K562 (cell line): ENCODE results near the gene RARG. TPM values are rescaled to one million over a fixed set of nuclear protein-coding genes. Genes with fewer than 3 reads are reported as not detected.

ENCODE experiments used
- BMI1 ChIP-seq: fragments of 150-350 bp; IDR thresholded peaks from 2 replicates; pipeline ENCODE4 v1.6.1; 2014; ENCODE audit warnings: low read length
- CREB1 ChIP-seq, 2 experiments: sonication (generic) in 1 of 2; formaldehyde crosslinking in 1 of 2; IDR thresholded peaks; 2 replicates each; pipeline versions ENCODE4 v1.6.1 to v1.8.0; 2012 to 2022; ENCODE audit warnings: inconsistent platforms in 1 of 2, mild to moderate bottlenecking in 1 of 2, missing genetic modification reagents in 1 of 2, moderate library complexity in 1 of 2
- ETV1 ChIP-seq: fragments of 450-650 bp; conservative IDR thresholded peaks from 2 replicates; pipeline ENCODE4 v1.6.1; 2016; ENCODE audit warnings: missing genetic modification characterization, control low read depth, low read depth, missing compliant biosample characterization
- FOS ChIP-seq: IDR thresholded peaks from 3 replicates; pipeline ENCODE4 v1.6.1; 2011; ENCODE audit not compliant: insufficient read length; ENCODE audit errors: extremely low read depth
- LARP7 ChIP-seq: fragments of 450-650 bp; IDR thresholded peaks from 2 replicates; pipeline ENCODE4 v1.6.1; 2016
- MBD1 ChIP-seq: fragments of 250-450 bp; sonication (Bioruptor Pico); IDR thresholded peaks from 2 replicates; pipeline ENCODE4 v1.8.0; 2022; ENCODE audit warnings: inconsistent platforms
- NR2C1 ChIP-seq, 2 experiments: fragments of 450-650 bp; IDR thresholded peaks; 2 replicates each; pipeline ENCODE4 v1.6.1; 2017; ENCODE audit warnings: mild to moderate bottlenecking in 2 of 2, antibody characterized with exemption in 1 of 2, inconsistent platforms in 1 of 2, missing compliant biosample characterization in 1 of 2, missing genetic modification characterization in 1 of 2
- NR3C1 ChIP-seq: sonication (generic); formaldehyde crosslinking; IDR thresholded peaks from 2 replicates; pipeline ENCODE4 v1.8.1; 2022; ENCODE audit warnings: missing genetic modification reagents
- PHF8 ChIP-seq: fragments of 200-600 bp; sonication (generic); IDR thresholded peaks from 2 replicates; pipeline ENCODE4 v1.6.1; 2012; ENCODE audit warnings: mixed run types, mild to moderate bottlenecking, inconsistent platforms, low read length, moderate library complexity, borderline replicate concordance
- POLR2G ChIP-seq: fragments of 200-400 bp; formaldehyde crosslinking; IDR thresholded peaks from 2 replicates; pipeline ENCODE4 v1.6.1; 2017; ENCODE audit warnings: low read depth, mild to moderate bottlenecking, antibody characterized with exemption, low read length, moderate library complexity
- SMAD3 ChIP-seq: fragments of 450-650 bp; formaldehyde crosslinking; conservative IDR thresholded peaks from 2 replicates; pipeline ENCODE4 v1.4.0; 2020; ENCODE audit warnings: mild to moderate bottlenecking
- ZBTB33 ChIP-seq: sonication (generic); formaldehyde crosslinking; IDR thresholded peaks from 2 replicates; pipeline ENCODE4 v1.8.1; 2023; ENCODE audit warnings: mild to moderate bottlenecking, missing genetic modification reagents
- ZC3H11A ChIP-seq: IDR thresholded peaks from 2 replicates; pipeline ENCODE4 v1.6.1; 2012; ENCODE audit warnings: low read depth, low read length, improper control_type of control experiment
- ZFP36 ChIP-seq: fragments of 150-350 bp; IDR thresholded peaks from 2 replicates; pipeline ENCODE4 v1.6.1; 2018; ENCODE audit warnings: low read length, low read depth; ENCODE audit not compliant: partially characterized antibody
- ZNF12 ChIP-seq: sonication (generic); formaldehyde crosslinking; IDR thresholded peaks from 2 replicates; pipeline ENCODE4 v1.4.0; 2020; ENCODE audit warnings: mild to moderate bottlenecking, missing genetic modification reagents
- ZNF655 ChIP-seq: fragments of 250-450 bp; sonication (Bioruptor Pico); IDR thresholded peaks from 2 replicates; pipeline ENCODE4 v1.5.0; 2021
- polyA plus RNA-seq, 8 experiments: library from polyadenylated mRNA; depleted of rRNA in 4 of 8; stranded (reverse) in 5 of 8; unstranded in 3 of 8; fragments of >200 nt; fragmentation: Nextera tagmentation in 2 of 8; fragmentation: Illumina TruSeq in 1 of 8; extraction: Ambion mirVana in 2 of 8; extraction: Trizol in 1 of 8; gene quantifications; 2 replicates each; pipeline versions ENCODE4 v1.2.1 to v1.2.3, GENCODE V29; 2011 to 2014; ENCODE audit warnings: inconsistent platforms in 1 of 8, missing spikeins in 1 of 8
- total RNA-seq, 7 experiments: library from RNA; depleted of rRNA in 6 of 7; stranded (reverse); fragments of >200 nt in 6 of 7; fragmentation: Illumina TruSeq in 2 of 7; extraction: Trizol in 2 of 7; gene quantifications; 2 replicates each; pipeline versions ENCODE4 v1.2.1 to v1.2.3, GENCODE V29; 2011 to 2021; ENCODE audit warnings: low replicate concordance in 1 of 7
- TF ChIP-seq, protein P1 (sequence below), 2 experiments: fragments of 450-650 bp; conservative IDR thresholded peaks; 2 replicates each; pipeline ENCODE4 v1.6.1; 2017; ENCODE audit warnings: mild to moderate bottlenecking in 2 of 2, moderate library complexity in 2 of 2
- TF ChIP-seq, protein P2 (sequence below): sonication (generic); formaldehyde crosslinking; IDR thresholded peaks from 2 replicates; pipeline ENCODE4 v1.8.0; 2022; ENCODE audit warnings: missing genetic modification reagents, mild to moderate bottlenecking, moderate library complexity, borderline replicate concordance

The RARG gene
- total and polyA plus RNA-seq, 9 of the 15 experiments (the other 6 are each of a cell fraction or from before 2014, with no cell fraction given), result 0.18 to 7.6 (median 3.8) TPM

DNA sequence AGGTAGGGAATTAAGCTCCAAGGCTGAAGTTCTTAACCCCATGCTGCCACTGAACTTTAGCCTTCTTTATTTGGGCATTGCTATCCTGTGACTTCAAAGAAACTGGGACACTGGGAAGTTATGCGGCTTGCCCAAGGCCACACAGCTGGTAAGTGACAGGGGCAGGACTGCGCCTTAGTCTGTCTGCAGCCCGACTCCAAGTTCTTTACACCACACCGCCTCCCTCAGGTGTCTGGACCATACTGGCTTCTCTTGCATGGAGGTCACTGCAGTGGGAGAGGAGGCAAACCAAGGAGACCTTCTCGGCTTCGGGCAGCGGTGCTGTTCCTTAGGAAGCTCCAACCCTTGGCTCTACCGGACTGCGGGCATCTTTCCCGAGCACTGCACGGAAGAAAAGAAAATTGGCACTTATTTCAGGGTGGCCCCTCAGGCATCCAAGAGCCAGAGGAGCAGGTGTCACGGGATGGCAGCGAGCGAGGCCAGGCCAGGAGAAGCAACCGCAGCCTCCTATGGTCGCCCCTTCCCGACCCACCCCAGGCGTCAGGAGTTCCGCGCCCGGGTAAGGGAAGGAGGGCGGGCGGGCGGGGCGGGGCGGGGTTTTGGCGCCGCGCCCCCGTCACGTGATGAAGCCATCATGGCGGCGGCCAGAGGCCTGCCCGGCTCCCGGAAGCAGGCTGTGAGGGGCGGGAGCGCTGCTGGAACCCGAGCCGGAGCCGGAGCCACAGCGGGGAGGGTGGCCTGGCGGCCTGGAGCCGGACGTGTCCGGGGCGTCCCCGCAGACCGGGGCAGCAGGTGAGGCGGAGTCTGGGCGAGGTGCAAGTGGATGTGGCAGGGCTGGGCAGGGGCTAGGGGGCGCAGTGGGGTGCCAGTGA is 19.7 kb upstream of the RARG start (continued):
- TF ChIP-seq ZNF655 (no peak), POLR2G (peak; percentile 92), PHF8 (peak; percentile 90), ZNF12 (no peak), SMAD3 (no peak), NR2C1 (IDR thresholded peaks at IDR 0.05) (no peak), NR2C1 (tag; IDR thresholded peaks at IDR 0.05) (0 out of 2 replicates have a peak, but pooled peaks have one; percentile 12), ZC3H11A (no peak; the same call in 1 of the 2 replicates), MBD1 (CRISPR knock-in tag) (no peak), ETV1 (tag) (peak; percentile 65), FOS (no peak), ZBTB33 (peak; percentile 17; the same call in 1 of the 2 replicates), CREB1 (IDR thresholded peaks at IDR 0.05) (no peak; the same call in 1 of the 2 replicates), CREB1 (CRISPR knock-in tag; IDR thresholded peaks at IDR 0.05) (peak; percentile 25; the same call in 1 of the 2 replicates), BMI1 (no peak), LARP7 (no peak), ZFP36 (peak; percentile 55), NR3C1 (no peak)
- TF ChIP-seq, protein P1, sequence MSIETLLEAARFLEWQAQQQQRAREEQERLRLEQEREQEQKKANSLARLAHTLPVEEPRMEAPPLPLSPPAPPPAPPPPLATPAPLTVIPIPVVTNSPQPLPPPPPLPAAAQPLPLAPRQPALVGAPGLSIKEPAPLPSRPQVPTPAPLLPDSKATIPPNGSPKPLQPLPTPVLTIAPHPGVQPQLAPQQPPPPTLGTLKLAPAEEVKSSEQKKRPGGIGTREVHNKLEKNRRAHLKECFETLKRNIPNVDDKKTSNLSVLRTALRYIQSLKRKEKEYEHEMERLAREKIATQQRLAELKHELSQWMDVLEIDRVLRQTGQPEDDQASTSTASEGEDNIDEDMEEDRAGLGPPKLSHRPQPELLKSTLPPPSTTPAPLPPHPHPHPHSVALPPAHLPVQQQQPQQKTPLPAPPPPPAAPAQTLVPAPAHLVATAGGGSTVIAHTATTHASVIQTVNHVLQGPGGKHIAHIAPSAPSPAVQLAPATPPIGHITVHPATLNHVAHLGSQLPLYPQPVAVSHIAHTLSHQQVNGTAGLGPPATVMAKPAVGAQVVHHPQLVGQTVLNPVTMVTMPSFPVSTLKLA (conservative IDR thresholded peaks at IDR 0.05), result peak in 1 of 2 experiments; percentile 75; a peak in 3 of 4 replicates
- TF ChIP-seq, protein P2, sequence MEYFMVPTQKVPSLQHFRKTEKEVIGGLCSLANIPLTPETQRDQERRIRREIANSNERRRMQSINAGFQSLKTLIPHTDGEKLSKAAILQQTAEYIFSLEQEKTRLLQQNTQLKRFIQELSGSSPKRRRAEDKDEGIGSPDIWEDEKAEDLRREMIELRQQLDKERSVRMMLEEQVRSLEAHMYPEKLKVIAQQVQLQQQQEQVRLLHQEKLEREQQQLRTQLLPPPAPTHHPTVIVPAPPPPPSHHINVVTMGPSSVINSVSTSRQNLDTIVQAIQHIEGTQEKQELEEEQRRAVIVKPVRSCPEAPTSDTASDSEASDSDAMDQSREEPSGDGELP (CRISPR knock-in tag), result peak; percentile 93
